ENCODE measurements around the gene C17orf50.

DNA sequence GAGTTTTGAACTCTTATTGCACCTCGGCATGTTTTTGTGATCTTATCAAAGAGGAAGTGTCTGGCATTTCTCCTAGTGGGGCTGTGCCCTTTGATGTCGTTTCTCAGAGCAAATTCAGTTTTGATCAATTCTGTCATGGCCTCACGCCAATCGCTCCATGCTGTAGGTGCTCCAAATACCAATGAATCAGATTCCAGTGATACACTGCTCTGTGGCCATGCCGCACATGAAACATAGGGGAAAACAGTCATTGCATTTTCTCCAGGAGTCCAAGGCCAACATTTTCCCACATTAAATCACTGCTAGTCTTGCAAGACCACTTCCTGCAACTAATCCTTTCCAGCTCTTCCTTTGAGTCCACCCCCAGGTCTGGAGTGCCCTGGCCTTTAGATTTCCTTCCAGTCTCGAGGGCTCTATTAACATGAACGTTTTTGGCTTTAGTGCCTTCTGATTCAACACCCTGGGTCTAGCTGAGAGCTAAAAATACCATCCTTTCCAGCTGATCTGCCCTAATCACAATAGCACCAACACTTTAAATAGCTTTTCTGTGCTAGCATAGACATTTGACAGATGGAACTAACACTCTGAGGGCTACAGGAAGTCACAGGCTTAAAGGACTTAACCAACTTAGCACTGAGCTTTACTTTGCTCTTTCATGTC lies 47.5 kb upstream of the C17orf50 start:
- no peak for TF ChIP-seq POLR2AphosphoS5 (IDR thresholded peaks at IDR 0.05; ENCODE audit: low read depth, low read length)
- TF ChIP-seq, protein P1, sequence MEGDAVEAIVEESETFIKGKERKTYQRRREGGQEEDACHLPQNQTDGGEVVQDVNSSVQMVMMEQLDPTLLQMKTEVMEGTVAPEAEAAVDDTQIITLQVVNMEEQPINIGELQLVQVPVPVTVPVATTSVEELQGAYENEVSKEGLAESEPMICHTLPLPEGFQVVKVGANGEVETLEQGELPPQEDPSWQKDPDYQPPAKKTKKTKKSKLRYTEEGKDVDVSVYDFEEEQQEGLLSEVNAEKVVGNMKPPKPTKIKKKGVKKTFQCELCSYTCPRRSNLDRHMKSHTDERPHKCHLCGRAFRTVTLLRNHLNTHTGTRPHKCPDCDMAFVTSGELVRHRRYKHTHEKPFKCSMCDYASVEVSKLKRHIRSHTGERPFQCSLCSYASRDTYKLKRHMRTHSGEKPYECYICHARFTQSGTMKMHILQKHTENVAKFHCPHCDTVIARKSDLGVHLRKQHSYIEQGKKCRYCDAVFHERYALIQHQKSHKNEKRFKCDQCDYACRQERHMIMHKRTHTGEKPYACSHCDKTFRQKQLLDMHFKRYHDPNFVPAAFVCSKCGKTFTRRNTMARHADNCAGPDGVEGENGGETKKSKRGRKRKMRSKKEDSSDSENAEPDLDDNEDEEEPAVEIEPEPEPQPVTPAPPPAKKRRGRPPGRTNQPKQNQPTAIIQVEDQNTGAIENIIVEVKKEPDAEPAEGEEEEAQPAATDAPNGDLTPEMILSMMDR (IDR thresholded peaks at IDR 0.05 in 2 of 3, conservative IDR thresholded peaks at IDR 0.05 in 1 of 3; ENCODE audit: borderline replicate concordance in 1 of 3, insufficient read depth in 1 of 3, low read depth in 2 of 3, low read length in 2 of 3) = no peak
- TF ChIP-seq ZNF274 (IDR thresholded peaks at IDR 0.05; ENCODE audit: low read depth, low read length) = no peak

All from HCT116 (cell line).